Measurements from ENCODE around the gene UNC79. TPM values are rescaled to one million over a fixed set of nuclear protein-coding genes. Genes with fewer than 3 reads are reported as not detected.

Gene UNC79
- total RNA-seq, 1 donor from 2014 or later: 0.03 TPM

DNA sequence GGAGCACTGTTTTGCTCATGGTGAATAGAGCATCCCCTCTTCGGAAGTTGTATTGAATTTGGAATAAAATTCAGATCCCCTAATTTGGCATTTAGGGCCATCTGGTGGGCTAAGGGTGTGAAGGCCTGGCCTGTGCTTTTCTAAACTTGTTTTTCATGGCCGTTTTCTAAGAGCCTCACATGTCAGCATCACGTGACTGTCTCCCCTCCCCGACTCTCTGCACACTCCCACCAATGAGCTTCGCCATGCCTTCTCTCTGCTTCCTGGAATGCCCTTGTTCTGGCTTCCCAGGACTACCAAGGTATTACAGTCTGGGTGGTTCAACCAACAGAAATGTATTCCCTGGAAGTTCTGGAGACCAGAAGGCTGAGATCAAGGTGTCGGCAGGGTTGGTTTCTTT is 272.2 kb downstream of the UNC79 start:
- ATAC-seq: no peak
- no peak for DNase-seq (ENCODE audit: low spot score)

DNA sequence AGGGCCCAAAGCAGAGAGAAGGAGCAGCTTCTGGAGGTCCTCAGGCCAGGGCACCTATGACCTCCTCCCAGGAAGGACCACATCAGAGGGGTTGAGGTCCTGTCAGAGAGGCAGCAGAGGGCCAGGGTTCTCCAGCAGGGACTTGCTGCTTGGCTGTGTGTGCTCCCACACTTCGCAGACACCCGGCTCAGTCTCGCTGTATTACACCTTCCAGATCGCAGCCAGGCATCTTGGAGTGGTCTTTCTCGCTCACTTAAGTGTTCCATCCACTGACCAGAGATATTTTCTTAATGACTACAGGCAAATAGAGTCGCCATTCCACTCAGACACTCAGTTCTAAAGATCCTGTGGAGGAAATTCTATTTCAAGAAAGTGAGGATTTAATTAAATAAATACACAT is 273.2 kb downstream of the UNC79 start:
- ATAC-seq: no peak
- DNase-seq (ENCODE audit: low spot score): no peak

DNA sequence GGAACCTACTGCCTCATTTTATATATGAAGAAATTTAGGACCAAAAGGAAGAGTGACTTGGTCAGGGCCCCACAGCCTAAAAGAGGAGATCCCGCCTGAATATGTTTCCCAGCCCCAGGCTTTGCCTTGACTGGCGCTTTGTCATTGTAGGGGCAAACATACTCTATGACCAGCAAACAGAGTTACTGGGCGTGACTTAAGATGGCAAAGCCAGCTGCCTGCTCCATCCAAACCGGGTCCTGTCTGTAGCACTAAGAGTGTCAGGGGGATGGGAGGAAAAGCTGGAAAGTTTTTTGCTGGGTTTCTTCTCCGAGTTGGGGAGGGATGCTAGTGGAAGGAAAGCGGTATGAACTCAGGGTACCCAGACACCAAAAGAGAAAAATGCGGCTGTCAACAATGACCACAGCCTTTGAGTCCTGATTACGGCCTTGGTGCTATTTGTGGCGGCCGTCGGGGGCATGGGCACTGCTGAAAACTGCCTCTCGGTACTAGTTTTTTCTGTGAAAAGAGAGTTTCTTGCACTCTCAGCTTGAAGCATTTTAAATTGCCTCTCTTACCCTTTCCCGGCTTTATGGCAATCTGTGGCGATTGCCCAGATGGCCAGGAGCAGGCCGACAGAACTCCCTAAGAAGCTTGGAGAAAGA is 274.9 kb downstream of the UNC79 start:
- ATAC-seq: no peak

DNA sequence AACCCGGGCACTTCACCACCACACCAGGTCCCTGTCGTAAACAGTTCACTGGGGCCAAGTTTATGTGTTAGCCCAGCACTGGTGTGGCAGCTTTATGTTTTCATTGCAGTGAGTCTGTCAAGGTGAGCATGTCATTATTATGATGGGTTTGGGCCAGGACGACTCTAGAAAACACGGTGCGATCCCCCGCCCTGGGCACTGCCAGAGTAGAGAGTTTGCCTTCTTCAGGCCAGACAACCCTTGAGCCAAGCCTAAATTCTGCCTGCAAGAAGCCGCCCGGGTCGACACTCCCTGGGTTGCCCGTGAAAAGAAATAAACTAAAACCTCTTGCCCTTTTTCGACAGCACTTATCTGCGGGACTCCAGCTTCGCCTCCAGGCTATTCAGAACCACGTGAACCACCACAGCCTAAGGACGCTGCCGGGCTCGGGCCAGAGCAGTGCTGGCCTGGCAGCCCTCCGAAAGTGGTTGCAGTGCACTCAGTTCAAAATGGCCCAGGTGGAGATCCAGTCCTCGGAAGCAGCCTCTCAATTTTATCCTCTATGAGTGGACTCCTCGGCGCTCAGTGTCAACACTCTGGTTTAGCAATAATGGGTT is 275.7 kb downstream of the UNC79 start:
- ATAC-seq: no peak
- DNase-seq (ENCODE audit: low spot score): no peak

More for the DNA sequence above, 274.9 kb downstream of the UNC79 start:
- DNase-seq (ENCODE audit: low spot score): no peak

DNA sequence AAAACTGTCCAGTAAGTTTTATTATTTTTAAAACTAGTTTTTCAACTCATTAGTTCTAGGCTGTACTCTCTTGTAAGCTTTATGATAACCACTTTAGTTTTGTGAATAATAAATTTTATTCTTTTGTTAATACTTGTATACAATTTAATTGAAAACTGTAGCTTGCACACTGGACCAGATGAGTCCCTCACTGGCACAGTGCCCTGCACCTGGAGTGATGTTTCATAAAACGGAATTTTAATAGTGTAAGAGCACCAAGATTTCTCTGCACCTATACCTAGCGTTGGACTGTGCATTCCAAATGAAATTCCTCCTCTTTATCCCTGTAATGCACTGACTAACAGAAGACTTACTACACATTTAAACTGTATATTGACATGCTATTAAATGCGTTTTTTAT is 276.7 kb downstream of the UNC79 start:
- ATAC-seq (no peak), DNase-seq (ENCODE audit: low spot score) (no peak)

DNA sequence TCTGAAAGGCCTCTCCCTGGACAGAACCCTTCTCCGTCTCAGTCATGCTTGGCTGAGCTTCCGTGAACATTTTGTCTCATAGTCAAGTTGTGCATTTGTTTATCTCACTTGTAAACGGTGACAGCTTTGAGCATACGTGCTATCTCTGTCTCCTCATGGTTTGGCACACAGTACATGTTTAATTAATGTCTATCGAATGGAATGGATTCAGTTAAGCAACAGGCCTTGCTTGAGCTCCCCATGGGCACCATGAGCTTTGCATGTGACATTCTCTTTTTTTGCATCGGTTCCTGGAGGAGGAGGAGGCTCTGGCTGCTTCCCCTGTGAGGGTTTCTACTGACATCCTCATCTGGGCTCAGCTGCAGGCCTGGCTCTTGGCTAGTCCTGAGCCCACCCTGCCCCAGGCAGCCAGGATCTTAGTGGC is 277.6 kb downstream of the UNC79 start:
- ATAC-seq (no peak), DNase-seq (ENCODE audit: low spot score) (no peak)

DNA sequence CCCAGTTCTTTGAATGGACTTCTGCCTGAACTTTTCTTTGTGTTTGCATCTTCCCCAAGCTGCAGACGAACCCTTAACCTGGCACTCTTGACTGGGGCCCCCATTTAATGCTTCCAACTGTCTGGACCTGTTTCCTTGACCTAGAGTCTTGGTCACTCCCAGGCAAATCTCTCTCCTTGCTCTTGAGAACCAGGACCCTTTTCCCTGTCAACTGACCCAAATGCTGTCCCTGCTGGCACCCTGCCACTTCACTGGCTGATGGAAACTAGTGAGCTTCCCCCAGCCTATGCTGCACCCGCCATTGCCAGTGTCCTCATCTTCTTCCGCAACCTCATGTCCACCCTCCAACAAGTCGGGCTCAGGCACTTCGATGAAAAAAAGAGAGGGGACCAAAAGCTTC is 278.1 kb downstream of the UNC79 start:
- DNase-seq (ENCODE audit: low spot score) (no peak), ATAC-seq (no peak)

DNA sequence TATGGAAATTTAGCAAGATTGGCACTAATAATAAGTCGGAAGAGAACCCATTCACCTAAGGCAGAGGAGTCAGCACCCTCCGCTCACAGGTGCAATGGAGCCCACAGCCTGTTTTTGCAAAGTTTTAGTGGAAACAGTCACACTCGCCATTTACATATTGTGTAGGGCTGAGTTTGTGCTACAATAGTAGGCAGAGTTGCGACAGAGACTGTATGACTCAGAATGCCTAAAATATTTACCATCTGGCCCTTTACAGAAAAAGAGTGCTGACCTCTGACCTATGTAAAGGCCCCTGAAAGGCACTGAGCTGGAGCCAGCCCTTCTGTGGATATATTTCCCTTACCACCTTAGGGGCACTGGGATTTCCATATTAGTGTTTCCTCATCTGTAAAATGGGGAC is 278.5 kb downstream of the UNC79 start:
- ATAC-seq (no peak), DNase-seq (ENCODE audit: low spot score) (no peak)

DNA sequence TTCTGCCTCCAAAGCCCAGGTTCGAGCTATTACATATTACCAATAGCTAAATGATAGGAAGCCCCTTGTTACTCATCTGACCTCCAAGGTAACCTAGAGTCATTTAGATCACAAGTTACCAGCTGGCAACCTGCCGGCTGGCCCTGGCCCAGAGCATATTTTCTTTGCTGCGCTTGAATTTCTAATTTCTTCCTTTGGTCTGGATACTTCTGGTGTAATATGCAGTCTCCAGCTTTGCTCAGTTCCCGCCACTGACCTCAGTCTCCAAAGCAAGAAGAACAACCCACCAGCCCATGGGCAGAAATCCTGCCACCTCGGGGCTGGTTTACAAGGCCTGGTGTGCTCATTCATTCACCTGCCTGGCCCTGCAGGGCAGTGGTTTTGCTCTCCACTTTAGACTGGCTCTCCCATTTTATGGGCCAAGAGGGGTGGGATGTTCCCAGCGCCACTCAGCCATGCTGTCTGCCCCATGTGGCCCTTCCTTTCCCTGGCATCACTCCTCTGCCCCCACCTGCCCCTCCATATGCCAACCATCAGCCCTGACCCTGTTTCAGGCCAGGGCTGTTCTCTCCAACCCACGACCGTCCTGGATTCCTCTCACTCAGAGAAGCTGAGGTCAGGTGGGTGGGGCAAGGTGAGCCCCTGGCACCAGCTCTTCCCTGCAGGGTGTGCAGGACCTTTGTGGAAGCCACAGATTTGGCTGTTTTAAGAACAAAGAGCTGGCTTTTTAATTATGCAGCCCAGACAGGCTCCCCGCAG is 281.5 kb downstream of the UNC79 start:
- ATAC-seq (no peak), DNase-seq (ENCODE audit: low spot score) (no peak)

DNA sequence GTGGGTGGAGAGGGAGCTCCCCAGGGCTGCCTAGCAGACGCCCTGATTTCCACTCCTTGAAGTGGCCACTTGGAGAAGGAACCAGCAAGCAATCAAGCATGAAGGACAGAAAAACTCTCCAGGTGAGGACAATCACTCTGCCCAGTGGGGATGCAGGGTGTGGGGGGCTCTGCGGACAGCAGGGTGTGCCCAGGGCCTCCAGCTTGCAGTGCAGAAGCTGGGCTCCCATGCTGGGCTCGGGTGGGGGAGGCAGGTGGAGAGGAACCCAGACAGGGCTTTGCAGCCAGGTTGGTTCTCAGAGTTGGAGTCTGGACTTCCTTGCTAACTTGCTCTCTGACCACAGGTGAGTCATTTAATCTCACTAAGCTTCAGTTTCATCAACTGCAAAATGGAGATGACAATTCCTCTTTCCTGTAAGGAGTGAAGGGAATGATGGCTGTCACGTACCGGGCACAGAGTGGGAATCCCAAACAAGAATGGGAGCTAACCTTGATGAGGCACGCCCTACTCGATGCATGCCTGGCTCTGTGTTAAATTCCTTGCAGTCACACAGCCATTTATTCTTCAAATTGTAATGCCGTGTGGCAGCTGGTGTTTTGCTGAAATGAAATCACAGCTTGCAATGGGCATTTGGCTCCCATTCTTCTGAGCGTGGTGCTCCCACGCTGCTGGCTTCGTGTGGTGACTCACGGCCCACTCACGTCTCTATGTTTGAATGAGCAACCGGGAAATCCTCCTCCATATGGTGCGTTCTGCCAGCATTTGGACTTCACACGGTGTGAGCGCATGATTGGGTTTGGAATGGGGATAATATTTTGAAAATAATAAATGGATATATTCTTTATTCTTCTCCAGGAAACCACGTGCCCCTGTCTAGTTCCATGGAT is 282.3 kb downstream of the UNC79 start:
- no peak for DNase-seq (ENCODE audit: low spot score)
- no peak for ATAC-seq

DNA sequence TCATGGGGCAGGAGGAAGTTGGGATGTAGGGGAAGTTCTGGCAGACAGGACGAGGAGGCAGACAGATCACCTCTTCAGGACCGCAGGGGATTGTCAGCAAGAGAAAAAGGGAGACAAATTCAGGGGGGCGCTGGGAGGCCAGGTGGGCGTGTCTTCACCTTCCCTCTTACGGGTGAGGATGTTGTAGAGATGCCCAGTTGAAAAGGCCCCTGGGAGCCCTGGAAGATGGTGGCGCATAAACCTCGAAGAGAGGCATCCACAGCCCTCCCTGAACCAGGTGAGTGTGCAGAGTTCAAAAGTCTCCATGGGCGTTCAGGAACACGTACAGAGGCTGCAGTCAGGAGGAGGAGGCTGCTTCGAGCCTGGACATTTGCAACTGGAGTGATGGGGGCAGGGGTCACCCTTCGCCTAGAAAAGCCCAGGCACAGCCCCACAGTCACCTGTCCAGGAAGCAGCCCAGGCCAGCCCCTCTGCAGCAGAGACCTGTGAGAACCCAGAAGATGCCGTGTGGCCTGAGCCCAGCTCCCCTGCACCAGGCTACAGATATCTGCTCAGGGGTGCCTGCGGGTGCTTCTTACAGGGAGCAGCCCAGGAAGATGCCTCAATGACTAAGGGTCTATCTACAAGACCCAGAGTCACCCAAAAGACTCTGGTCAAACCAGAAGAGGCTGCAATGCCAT is 283.1 kb downstream of the UNC79 start:
- no peak for DNase-seq (ENCODE audit: low spot score)
- no peak for ATAC-seq

DNA sequence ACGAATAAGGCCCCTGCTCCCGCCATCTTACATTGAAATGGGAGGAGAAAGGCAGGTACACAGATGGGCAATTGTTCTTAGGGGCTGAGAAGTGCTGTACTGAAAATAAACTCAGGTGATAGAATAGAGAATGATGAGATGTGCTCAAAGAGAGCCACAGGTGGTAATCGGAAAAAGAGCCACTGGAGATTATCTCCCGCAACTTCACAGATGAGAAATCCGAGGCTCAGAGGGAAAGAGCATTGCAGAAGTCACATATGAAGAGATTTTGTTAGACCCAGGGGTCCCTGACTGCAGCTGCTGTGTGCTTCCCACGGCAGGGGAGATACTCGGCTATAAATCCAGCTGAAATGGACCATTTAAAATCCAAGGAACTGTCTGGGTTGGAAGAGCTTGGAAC is 283.9 kb downstream of the UNC79 start:
- ATAC-seq: no peak
- DNase-seq (ENCODE audit: low spot score): no peak

DNA sequence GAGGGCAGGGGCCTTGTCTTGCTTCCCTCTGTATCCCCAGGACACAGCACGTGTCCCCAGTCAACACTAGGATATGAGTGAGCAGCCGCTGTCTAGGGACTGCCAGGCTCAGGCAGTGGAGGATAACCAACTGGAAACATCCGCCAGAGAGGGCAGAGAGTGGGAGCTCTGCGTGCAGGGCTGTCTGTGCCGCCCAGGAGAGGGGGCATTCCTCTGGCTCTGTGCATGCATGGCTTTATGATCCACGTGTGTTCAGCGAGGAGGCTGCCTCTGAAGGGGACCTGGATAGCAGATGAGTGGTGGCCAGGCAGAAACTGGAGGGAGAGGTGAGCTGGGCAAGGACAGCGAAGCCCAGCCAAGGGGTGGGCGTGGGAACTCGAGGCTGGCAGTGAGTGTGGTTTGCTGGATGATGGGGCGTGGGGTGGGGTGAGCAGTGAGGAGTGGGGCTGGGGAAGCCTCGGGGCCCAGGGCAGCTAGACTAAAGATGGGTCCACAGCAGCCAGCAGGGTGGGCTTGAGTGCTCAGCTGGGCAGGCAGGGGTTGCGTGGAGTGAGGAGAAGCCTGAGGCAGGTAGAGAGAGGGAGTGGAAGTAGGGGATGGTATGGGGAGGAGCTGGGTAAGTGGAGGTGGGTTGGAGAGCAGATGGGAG is 284.7 kb downstream of the UNC79 start:
- DNase-seq (ENCODE audit: low spot score): peak; percentile 19
- no peak for ATAC-seq

DNA sequence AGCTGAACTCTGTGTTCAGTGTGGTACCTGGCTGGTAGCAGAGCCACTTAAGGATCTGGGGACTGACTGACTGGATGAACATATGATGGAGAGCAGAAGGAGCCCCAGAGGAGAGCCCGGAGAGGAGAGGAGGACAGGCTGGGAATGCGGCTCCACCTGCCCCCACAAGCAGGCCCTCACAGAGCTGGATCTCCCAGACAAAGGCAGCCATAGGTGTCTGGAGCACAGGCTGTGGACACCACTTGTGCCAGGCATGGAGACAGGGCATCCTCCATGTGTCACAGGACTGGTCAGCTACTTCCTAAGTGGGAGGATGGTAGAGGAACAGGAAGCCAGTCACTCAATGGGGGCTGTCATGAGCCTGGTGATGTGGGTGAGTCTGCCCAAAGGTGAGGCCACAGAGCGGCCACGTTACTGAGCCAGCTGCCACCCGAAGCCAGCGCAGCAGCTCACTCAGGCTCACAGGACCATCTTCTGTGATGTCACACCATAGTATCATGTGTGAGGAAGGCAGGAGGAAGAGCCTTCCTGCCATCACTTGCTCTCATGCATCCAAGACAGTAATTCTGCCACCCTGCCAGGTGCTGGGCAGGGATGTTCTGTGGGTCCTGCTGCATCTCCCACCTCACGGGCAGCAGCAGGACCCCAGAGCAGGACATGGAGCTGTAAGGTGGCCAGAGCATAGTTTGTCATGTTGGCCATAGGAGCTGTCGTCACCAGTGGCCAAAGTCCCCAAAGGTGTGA is 285.4 kb downstream of the UNC79 start:
- ATAC-seq (no peak), DNase-seq (ENCODE audit: low spot score) (no peak)

DNA sequence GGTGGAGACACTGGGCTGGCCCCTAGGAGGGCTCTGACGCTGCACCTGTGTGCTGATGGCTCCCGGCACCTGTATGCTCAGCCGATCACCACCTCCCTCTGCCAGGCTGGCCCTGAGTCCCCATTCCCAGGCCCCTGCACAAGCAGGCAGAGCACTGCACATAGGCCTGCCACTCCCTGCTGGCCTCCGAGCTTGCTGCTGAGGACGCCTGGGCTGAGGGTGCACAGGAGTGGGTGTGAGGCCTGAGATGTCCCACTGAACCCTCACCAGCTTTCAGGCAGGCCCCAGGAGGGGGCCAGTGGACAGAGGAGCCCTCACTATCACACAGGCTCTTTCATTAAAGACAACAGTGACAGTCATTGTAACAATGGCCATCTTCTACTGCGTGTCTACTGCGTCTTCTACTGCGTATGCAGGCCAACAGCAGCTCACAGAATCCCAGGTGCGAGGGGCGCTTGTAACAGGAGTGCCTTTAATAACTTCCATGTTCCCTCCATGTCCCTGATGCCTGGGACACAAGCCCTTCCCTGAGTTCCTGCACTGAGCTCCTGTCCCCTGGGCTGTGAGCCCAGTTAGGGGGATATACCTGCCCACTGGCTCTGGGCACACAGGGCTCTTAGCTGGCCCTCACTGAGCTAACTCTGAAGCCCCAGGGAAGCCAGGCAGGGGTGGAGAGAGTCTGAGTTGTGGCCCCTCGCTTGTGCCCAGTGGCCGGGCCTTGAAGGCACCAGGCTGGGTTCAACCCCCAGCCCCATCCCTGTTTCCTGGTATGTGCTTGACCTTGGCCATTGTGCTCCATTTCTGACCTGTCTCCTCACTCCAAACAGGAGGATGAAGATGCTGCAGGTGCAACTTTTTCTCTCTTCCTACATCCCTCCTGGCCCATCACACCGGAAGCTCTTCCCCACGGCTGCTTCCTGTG is 286.3 kb downstream of the UNC79 start:
- DNase-seq (ENCODE audit: low spot score) (peak; percentile 28), ATAC-seq (no peak)

DNA sequence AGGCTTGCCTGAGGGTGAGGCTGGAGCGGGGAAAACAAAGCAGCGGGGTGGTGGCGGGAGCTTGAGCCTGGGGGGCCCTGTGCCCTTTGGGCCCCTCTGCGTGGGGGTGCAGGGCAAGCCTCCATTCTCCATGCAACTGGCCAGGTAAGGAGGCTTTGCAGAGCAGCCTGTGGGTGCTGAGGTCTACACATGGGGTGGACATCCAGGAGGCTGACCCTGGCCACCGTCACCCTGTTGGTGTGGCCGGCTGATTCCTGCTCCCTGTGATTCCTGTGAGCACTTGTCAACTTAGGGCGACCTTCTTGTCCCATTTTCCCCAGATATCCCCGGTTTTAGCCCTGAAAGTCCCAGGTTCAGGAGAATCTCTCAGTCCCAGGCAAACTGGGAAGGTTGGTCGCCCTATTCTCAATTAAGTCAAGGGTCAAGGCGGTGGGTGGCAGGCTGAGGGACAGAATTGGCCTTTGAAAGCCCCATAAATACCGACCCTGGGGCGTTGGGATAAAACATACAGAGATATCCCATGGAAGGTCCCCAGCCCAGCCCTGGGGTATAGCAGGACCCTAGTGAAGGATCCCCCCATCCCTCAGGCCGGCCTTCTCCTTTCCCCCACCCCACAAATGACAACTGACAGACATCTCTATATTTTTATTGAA is 287.1 kb downstream of the UNC79 start:
- no peak for DNase-seq (ENCODE audit: low spot score)
- ATAC-seq: no peak

DNA sequence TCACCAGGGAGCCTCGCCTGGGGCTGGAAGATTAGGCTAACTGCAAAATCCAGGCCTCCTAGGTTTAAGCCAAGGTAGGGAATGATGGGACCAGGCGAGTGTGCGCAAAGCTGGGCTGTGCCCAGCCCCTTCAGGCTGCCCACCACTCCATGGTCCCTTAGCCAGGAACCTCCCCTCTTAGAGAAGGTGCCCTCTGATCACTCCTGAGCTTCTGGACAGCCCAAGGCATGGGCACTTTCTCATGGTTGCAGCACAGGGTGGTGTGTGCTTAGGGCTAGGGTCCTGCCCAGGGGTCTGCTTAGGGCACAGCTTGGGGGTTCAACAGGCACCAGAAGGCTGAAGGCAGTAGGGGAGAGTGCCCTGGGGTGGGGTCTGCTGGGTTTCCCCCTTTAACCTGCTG is 288.5 kb downstream of the UNC79 start:
- no peak for ATAC-seq

More for the DNA sequence above, 288.5 kb downstream of the UNC79 start:
- peak; percentile 26 for DNase-seq (ENCODE audit: low spot score)
